H9 (cell line): ENCODE results near the gene CABLES2. TPM values are rescaled to one million over a fixed set of nuclear protein-coding genes. Genes with fewer than 3 reads are reported as not detected.

Experiments
- DNase-seq: peaks from one replicate; pipeline ENCODE4 v3.0.0-alpha.2; 2017
- H2AFZ ChIP-seq: one replicate; pipeline ENCODE4 v1.6.1; 2013; ENCODE audit warnings: mild to moderate bottlenecking, low read length, control low read depth, moderate library complexity
- H2AK5ac ChIP-seq: 2 replicates; pipeline ENCODE4 v1.6.1; 2013; ENCODE audit warnings: low read length, control low read depth, mixed read lengths; ENCODE audit not compliant: insufficient read length
- H2BK120ac ChIP-seq: one replicate; pipeline ENCODE4 v1.6.1; 2013; ENCODE audit warnings: low read depth, mild to moderate bottlenecking, low read length, control low read depth, inconsistent platforms; ENCODE audit not compliant: poor library complexity, severe bottlenecking
- H2BK12ac ChIP-seq: 2 replicates; pipeline ENCODE4 v1.6.1; 2013; ENCODE audit warnings: low read length, control low read depth, mixed read lengths, low read depth; ENCODE audit not compliant: insufficient read length
- H2BK15ac ChIP-seq: 2 replicates; pipeline ENCODE4 v1.6.1; 2013; ENCODE audit warnings: low read depth, low read length, control low read depth
- H2BK20ac ChIP-seq: one replicate; pipeline ENCODE4 v1.6.1; 2013; ENCODE audit warnings: low read depth, mild to moderate bottlenecking, low read length, control low read depth, inconsistent platforms; ENCODE audit not compliant: poor library complexity, severe bottlenecking
- H2BK5ac ChIP-seq: 2 replicates; pipeline ENCODE4 v1.6.1; 2013; ENCODE audit warnings: low read length, control low read depth, mixed read lengths; ENCODE audit not compliant: insufficient read length
- H3K14ac ChIP-seq: 2 replicates; pipeline ENCODE4 v1.6.1; 2013; ENCODE audit warnings: low read length, control low read depth; ENCODE audit not compliant: insufficient read depth
- H3K18ac ChIP-seq: 2 replicates; pipeline ENCODE4 v1.6.1; 2013; ENCODE audit warnings: low read depth, mild to moderate bottlenecking, mixed read lengths, low read length, control low read depth; ENCODE audit not compliant: insufficient read length
- H3K23ac ChIP-seq: 2 replicates; pipeline ENCODE4 v1.6.1; 2013; ENCODE audit warnings: low read length, control low read depth, mixed read lengths, low read depth; ENCODE audit not compliant: insufficient read length
- H3K23me2 ChIP-seq: 2 replicates; pipeline ENCODE4 v1.6.1; 2013; ENCODE audit warnings: low read depth, mild to moderate bottlenecking, mixed read lengths, low read length, control low read depth; ENCODE audit not compliant: insufficient read length, poor library complexity, severe bottlenecking
- H3K27ac ChIP-seq: 2 replicates; pipeline ENCODE4 v1.5.1; 2013; ENCODE audit warnings: low read length, control low read depth, mixed read lengths, low read depth; ENCODE audit not compliant: insufficient read length
- H3K27me3 ChIP-seq: 2 replicates; pipeline ENCODE4 v1.6.1; 2013; ENCODE audit warnings: low read length, control low read depth, inconsistent platforms; ENCODE audit not compliant: insufficient read depth
- H3K4ac ChIP-seq: 2 replicates; pipeline ENCODE4 v1.6.1; 2013; ENCODE audit warnings: low read depth, mild to moderate bottlenecking, control low read depth, inconsistent platforms, low read length, moderate library complexity
- H3K4me1 ChIP-seq: 2 replicates; pipeline ENCODE4 v1.6.1; 2013; ENCODE audit warnings: low read length, control low read depth, inconsistent platforms; ENCODE audit not compliant: insufficient read depth
- H3K4me2 ChIP-seq: 2 replicates; pipeline ENCODE4 v1.6.1; 2013; ENCODE audit warnings: low read length, control low read depth, mixed read lengths; ENCODE audit not compliant: insufficient read length, insufficient read depth
- H3K56ac ChIP-seq: 2 replicates; pipeline ENCODE4 v1.6.1; 2013; ENCODE audit warnings: low read depth, mild to moderate bottlenecking, mixed read lengths, low read length, control low read depth; ENCODE audit not compliant: insufficient read length
- H3K79me1 ChIP-seq: 2 replicates; pipeline ENCODE4 v1.6.1; 2013; ENCODE audit warnings: low read depth, mild to moderate bottlenecking, moderate library complexity, low read length, control low read depth, inconsistent platforms; ENCODE audit not compliant: insufficient read depth, poor library complexity, severe bottlenecking
- H3K79me2 ChIP-seq: 2 replicates; pipeline ENCODE4 v1.6.1; 2013; ENCODE audit warnings: low read length, control low read depth, inconsistent platforms; ENCODE audit not compliant: insufficient read depth
- H3K9ac ChIP-seq: 2 replicates; pipeline ENCODE4 v1.6.1; 2013; ENCODE audit warnings: low read length, control low read depth, mixed read lengths; ENCODE audit not compliant: insufficient read length; ENCODE audit errors: extremely low read depth
- H3K9me3 ChIP-seq: one replicate; pipeline ENCODE4 v1.6.1; 2013; ENCODE audit warnings: low read depth, low read length, inconsistent platforms; ENCODE audit not compliant: control insufficient read depth
- H3T11ph ChIP-seq: one replicate; pipeline ENCODE4 v1.6.1; 2013; ENCODE audit warnings: mild to moderate bottlenecking, low read length, control low read depth, inconsistent platforms
- H4K20me1 ChIP-seq: one replicate; pipeline ENCODE4 v1.6.1; 2013; ENCODE audit not compliant: control insufficient read depth, insufficient read length, insufficient read depth
- H4K5ac ChIP-seq: 2 replicates; pipeline ENCODE4 v1.6.1; 2013; ENCODE audit warnings: low read depth, mild to moderate bottlenecking, mixed read lengths, low read length, control low read depth; ENCODE audit not compliant: insufficient read length
- H4K8ac ChIP-seq: replicated peaks from 2 replicates; pipeline ENCODE4 v1.6.1; 2013; ENCODE audit warnings: low read length, control low read depth, mixed read lengths, low read depth; ENCODE audit not compliant: insufficient read length
- H4K91ac ChIP-seq: 2 replicates; pipeline ENCODE4 v1.6.1; 2013; ENCODE audit warnings: low read depth, mild to moderate bottlenecking, moderate library complexity, mixed read lengths, low read length, control low read depth; ENCODE audit not compliant: insufficient read length
- H3K27ac Mint-ChIP-seq, 3 experiments: 2 replicates in 2 of 3; 3 replicates in 1 of 3; pipeline ENCODE4 v1.8.0; 2020 to 2021; ENCODE audit warnings: mixed read lengths in 3 of 3, mild to moderate bottlenecking in 1 of 3, moderate library complexity in 1 of 3
- H3K27me3 Mint-ChIP-seq: 2 replicates; pipeline ENCODE4 v1.8.0; 2021; ENCODE audit warnings: low read depth, mild to moderate bottlenecking, moderate library complexity, mixed read lengths
- H3K36me3 Mint-ChIP-seq, 3 experiments: 2 replicates in 2 of 3; 3 replicates in 1 of 3; pipeline ENCODE4 v1.8.0; 2020 to 2021; ENCODE audit warnings: low read depth in 3 of 3, mixed read lengths in 3 of 3; ENCODE audit not compliant: insufficient read depth in 1 of 3
- H3K4me1 Mint-ChIP-seq, 2 experiments: 2 replicates each; pipeline ENCODE4 v1.8.0; 2020; ENCODE audit warnings: mixed read lengths in 2 of 2
- H3K4me3 Mint-ChIP-seq, 2 experiments: 2 replicates in 1 of 2; 3 replicates in 1 of 2; pipeline ENCODE4 v1.8.0; 2020 to 2021; ENCODE audit warnings: mild to moderate bottlenecking in 2 of 2, mixed read lengths in 2 of 2, moderate library complexity in 1 of 2
- H3K9me3 Mint-ChIP-seq, 2 experiments: 2 replicates in 1 of 2; 3 replicates in 1 of 2; pipeline ENCODE4 v1.8.0; 2020; ENCODE audit warnings: mild to moderate bottlenecking in 2 of 2, mixed read lengths in 2 of 2, moderate library complexity in 1 of 2
- CTCF ChIP-seq: fragments of 200-600 bp; sonication (generic); conservative IDR thresholded peaks from 3 replicates; pipeline ENCODE4 v1.8.0; 2021; ENCODE audit warnings: antibody characterized with exemption, mild to moderate bottlenecking
- WGBS: extraction: QIAGEN DNeasy Blood & Tissue Kit; methylation state at CpG from one replicate; pipeline ENCODE4 v1.1.7; 2013; ENCODE audit warnings: missing lambda C conversion rate, low lambda C conversion rate, mixed read lengths; ENCODE audit not compliant: insufficient read length; ENCODE audit errors: extremely low coverage; 5-methylcytosine and 5-hydroxymethylcytosine counted together
- total RNA-seq: library from RNA; stranded (reverse); gene quantifications from 2 replicates; pipeline ENCODE4 v1.2.1, GENCODE V29; 2021

Gene CABLES2
- total RNA-seq, 1 experiment from 2014 or later: 10.8 TPM

DNA sequence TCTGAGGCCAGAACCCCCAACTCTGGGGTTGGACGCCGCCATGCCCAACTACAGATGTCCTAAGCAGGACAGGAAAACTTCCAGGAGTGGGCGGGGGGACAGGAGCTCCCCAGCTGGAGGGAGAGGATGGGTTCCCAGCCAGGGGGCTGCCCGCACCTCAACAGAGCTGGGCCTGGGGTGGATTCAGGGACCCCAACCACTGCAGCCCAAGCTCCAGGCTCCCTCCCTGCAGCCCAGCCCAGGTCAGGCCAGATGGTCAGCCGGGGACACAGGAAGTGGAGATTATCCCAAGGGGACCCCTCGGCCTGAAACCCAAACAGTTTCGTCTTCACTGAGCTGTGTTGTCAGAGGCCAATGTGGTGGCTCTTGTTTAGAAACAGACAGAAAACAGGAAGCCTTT is 49.4 kb downstream of the CABLES2 start:
- Histone ChIP-seq H3K79me2 (peaks cover 4% of the 10 kb centered on the region; the same call in 1 of the 2 replicates), H3K27me3 (no peaks in the 10 kb centered on the region), H2AK5ac (no peak overlapping the region), H2BK15ac (no peak overlapping the region), H2BK120ac (no peak overlapping the region), H2AFZ (no peak overlapping the region), H3K23ac (no peak overlapping the region), H4K5ac (no peak overlapping the region), H4K8ac (no peak overlapping the region), H4K91ac (no peak overlapping the region), H3K56ac (no peak overlapping the region), H2BK20ac (no peak overlapping the region), H3K23me2 (peaks cover 3% of the 10 kb centered on the region), H3K4me1 (no peaks in the 10 kb centered on the region; the same call in 1 of the 2 replicates), H3K4ac (no peak overlapping the region; the same call in 1 of the 2 replicates), H2BK5ac (no peak overlapping the region), H3K14ac (no peak overlapping the region), H3K4me2 (no peak overlapping the region), H4K20me1 (no peaks in the 10 kb centered on the region), H3K27ac (no peak overlapping the region), H3K79me1 (peaks cover 5% of the 10 kb centered on the region), H3K9ac (no peak overlapping the region), H3T11ph (no peak overlapping the region), H3K9me3 (no peaks in the 10 kb centered on the region), H3K18ac (no peak overlapping the region), H2BK12ac (no peak overlapping the region)
- no peaks in the 10 kb centered on the region for H3K27me3 Mint-ChIP-seq
- no peak for DNase-seq
- no peak for TF ChIP-seq CTCF
- peaks cover 24 to 45% of the 10 kb centered on the region in 2 experiments for H3K4me1 Mint-ChIP-seq
- WGBS: no CpG with 5 or more reads among the region's 7 CpGs
- no peak overlapping the region for H3K4me3 Mint-ChIP-seq
- H3K27ac Mint-ChIP-seq: peak overlapping the region in 1 of 3 experiments; percentile 62; a peak in 2 of 7 replicates
- no peaks in the 10 kb centered on the region for H3K9me3 Mint-ChIP-seq
- peaks cover 0 to 5% (median 3%) of the 10 kb centered on the region in 3 experiments; a peak in 5 of 7 replicates for H3K36me3 Mint-ChIP-seq
